Vagina (tissue), 2 donors: Measurements from ENCODE around the gene AGRN. TPM values are rescaled to one million over a fixed set of nuclear protein-coding genes. Genes with fewer than 3 reads are reported as not detected.
"Not testable (repeated sequence)": the region's sequence is repeated elsewhere in the genome, so short reads cannot be mapped to it uniquely, and the experiment has no call there.

Source experiments
- DNase-seq, 2 donors: peaks; one replicate each; pipeline ENCODE4 v3.0.0-alpha.2; 2017; ENCODE audit errors: extremely low spot score in 2 of 2
- H3K27ac ChIP-seq: fragments of 200-600 bp; sonication (generic); one replicate; pipeline ENCODE4 v1.5.1; 2019
- H3K27me3 ChIP-seq: fragments of 200-600 bp; sonication (generic); one replicate; pipeline ENCODE4 v1.5.1; 2019
- H3K36me3 ChIP-seq, 2 donors: fragments of 200-600 bp; sonication (generic); one replicate each; pipeline ENCODE4 v1.5.1; 2017 to 2019
- H3K4me1 ChIP-seq: fragments of 200-600 bp; sonication (generic); one replicate; pipeline ENCODE4 v1.5.1; 2019
- H3K4me3 ChIP-seq, 2 donors: fragments of 200-600 bp; sonication (generic); 1 replicate in 1 of 2; 2 replicates in 1 of 2; pipeline ENCODE4 v1.5.1; 2016 to 2019
- H3K9me3 ChIP-seq: fragments of 200-600 bp; sonication (generic); one replicate; pipeline ENCODE4 v1.5.1; 2019
- CTCF ChIP-seq, 3 experiments: fragments of 450-650 bp in 2 of 3; fragments of 200-600 bp in 1 of 3; sonication (generic) in 1 of 3; IDR thresholded peaks; one replicate each; pipeline ENCODE4 v1.5.1; 2017 to 2019; ENCODE audit warnings: antibody characterized with exemption in 3 of 3, mild to moderate bottlenecking in 2 of 3, moderate library complexity in 2 of 3
- POLR2A ChIP-seq, 2 donors: fragments of 450-650 bp; IDR thresholded peaks; one replicate each; pipeline ENCODE4 v1.6.1; 2017; ENCODE audit warnings: antibody characterized with exemption in 2 of 2, mild to moderate bottlenecking in 2 of 2, moderate library complexity in 2 of 2
- POLR2AphosphoS5 ChIP-seq, 2 donors: sonication (generic); formaldehyde crosslinking; IDR thresholded peaks; one replicate each; pipeline ENCODE4 v1.9.0; 2017; ENCODE audit warnings: antibody characterized with exemption in 2 of 2, mild to moderate bottlenecking in 2 of 2, low read depth in 1 of 2; ENCODE audit not compliant: insufficient read depth in 1 of 2
- intact Hi-C: fragments of 100-400 bp; cut with DNase I; formaldehyde crosslinking; loops from one replicate; pipeline ENCODE4 v1.15.1; 2023
- total RNA-seq: library from RNA; depleted of rRNA; stranded (reverse); fragments of >200 nt; gene quantifications from one replicate; pipeline ENCODE4 v1.2.3, GENCODE V29; 2016

The AGRN gene
- total RNA-seq, 1 donor from 2014 or later, result 25.5 TPM

GRCh38 chr1:1011396-1011949 lies 8.4 kb upstream of the AGRN start:
- intact Hi-C loops, result no loop called here
- Histone ChIP-seq H3K4me3 (no peak overlapping the region), H3K27me3 (no peaks in the 10 kb centered on the region), H3K36me3 (no peaks in the 10 kb centered on the region), H3K4me1 (peaks cover 27% of the 10 kb centered on the region), H3K27ac (no peak overlapping the region), H3K9me3 (no peaks in the 10 kb centered on the region)
- TF ChIP-seq POLR2AphosphoS5 (IDR thresholded peaks at IDR 0.05; ENCODE audit: insufficient read depth in 1 of 2, low read depth in 1 of 2), result no peak
- no peak for TF ChIP-seq POLR2A (IDR thresholded peaks at IDR 0.05)
- no peak for DNase-seq

- H3K27me3 ChIP-seq, DNase-seq, intact Hi-C loops, H3K9me3 ChIP-seq, H3K36me3 ChIP-seq: not testable (repeated sequence)
- peak overlapping the region; percentile 66 to 88 for H3K4me3 ChIP-seq
- H3K27ac ChIP-seq, result peak overlapping the region; percentile 84
- peaks cover 22% of the 10 kb centered on the region for H3K4me1 ChIP-seq
Observed at GRCh38 chr1:1012736-1013104, 7.2 kb upstream of the AGRN start.

GRCh38 chr1:1013105-1013921 lies 6.6 kb upstream of the AGRN start, which contains the start of gene ISG15:
Gene ISG15 (plus strand): TSS chr1:1013497. CDS start chr1:1013574, 77 bp downstream.
- H3K36me3 ChIP-seq, result no peaks in the 10 kb centered on the region
- peak within 1 kb of the TSS; percentile 84 for H3K27ac ChIP-seq
- peak within 1 kb of the TSS; percentile 66 to 88 for H3K4me3 ChIP-seq
- no peak for DNase-seq
- intact Hi-C loops, result no loop called here
- TF ChIP-seq CTCF (IDR thresholded peaks at IDR 0.05) (no peak), POLR2AphosphoS5 (IDR thresholded peaks at IDR 0.05; ENCODE audit: insufficient read depth in 1 of 2, low read depth in 1 of 2) (peak; percentile 96), POLR2A (IDR thresholded peaks at IDR 0.05) (peak in 1 of 2 donors; percentile 74)
- peaks cover 22% of the 10 kb centered on the region for H3K4me1 ChIP-seq
- no peaks in the 10 kb centered on the region for H3K27me3 ChIP-seq
- no peaks in the 10 kb centered on the region for H3K9me3 ChIP-seq

GRCh38 chr1:1013922-1014648 lies 5.8 kb upstream of the AGRN start:
- intact Hi-C loops, result no loop called here
- DNase-seq, result no peak

GRCh38 chr1:1014799-1015681 lies 4.9 kb upstream of the AGRN start:
- no peak for DNase-seq
- Histone ChIP-seq H3K27me3 (no peaks in the 10 kb centered on the region), H3K36me3 (no peaks in the 10 kb centered on the region), H3K9me3 (no peaks in the 10 kb centered on the region), H3K4me1 (peaks cover 28% of the 10 kb centered on the region), H3K4me3 (no peak overlapping the region), H3K27ac (peak overlapping the region; percentile 84)
- intact Hi-C loops, result no loop called here
- TF ChIP-seq POLR2A (IDR thresholded peaks at IDR 0.05), result no peak
- TF ChIP-seq CTCF (IDR thresholded peaks at IDR 0.05), result no peak
- TF ChIP-seq POLR2AphosphoS5 (IDR thresholded peaks at IDR 0.05; ENCODE audit: insufficient read depth in 1 of 2, low read depth in 1 of 2), result no peak

More at GRCh38 chr1:1013922-1014648, 5.8 kb upstream of the AGRN start:
- Histone ChIP-seq H3K9me3 (no peaks in the 10 kb centered on the region), H3K27me3 (no peaks in the 10 kb centered on the region), H3K27ac (peak overlapping the region; percentile 84), H3K4me3 (peak overlapping the region; percentile 66 to 88), H3K36me3 (no peaks in the 10 kb centered on the region), H3K4me1 (peaks cover 26% of the 10 kb centered on the region)
- TF ChIP-seq POLR2A (IDR thresholded peaks at IDR 0.05) (no peak), POLR2AphosphoS5 (IDR thresholded peaks at IDR 0.05; ENCODE audit: insufficient read depth in 1 of 2, low read depth in 1 of 2) (no peak), CTCF (IDR thresholded peaks at IDR 0.05) (no peak)

GRCh38 chr1:1017397-1018320 lies 2.3 kb upstream of the AGRN start:
- DNase-seq, H3K36me3 ChIP-seq, H3K27me3 ChIP-seq, H3K27ac ChIP-seq, intact Hi-C loops, H3K4me3 ChIP-seq, H3K9me3 ChIP-seq: not testable (repeated sequence)
- peaks cover 41% of the 10 kb centered on the region for H3K4me1 ChIP-seq

- intact Hi-C loops, H3K9me3 ChIP-seq, H3K27me3 ChIP-seq, DNase-seq, H3K4me3 ChIP-seq, H3K36me3 ChIP-seq, H3K27ac ChIP-seq: not testable (repeated sequence)
- peaks cover 39% of the 10 kb centered on the region for H3K4me1 ChIP-seq
Observed at GRCh38 chr1:1018321-1018685, 1.6 kb upstream of the AGRN start.
